DMS153 treated with DMSO at 0.1 percent for 48 hours (cell line): ENCODE measurements around the gene MUC4.
"Not testable (repeated sequence)": the region's sequence is repeated elsewhere in the genome, so short reads cannot be mapped to it uniquely, and the experiment has no call there.

ENCODE experiments used
- DNase-seq: peaks from one replicate; lab custom pipeline; 2025; ENCODE audit not compliant: unreplicated experiment; lab: John Stamatoyannopoulos, UW

The MUC4 gene

GRCh38 chr3:195788711-195789581 lies 22.8 kb downstream of the MUC4 start:
- DNase-seq = no peak

- DNase-seq = not testable (repeated sequence)
Measured at GRCh38 chr3:195785781-195786405, 25.8 kb downstream of the MUC4 start.

GRCh38 chr3:195784031-195784430 lies 27.7 kb downstream of the MUC4 start:
- not testable (repeated sequence) for DNase-seq

GRCh38 chr3:195781236-195781635 lies 30.5 kb downstream of the MUC4 start:
- not testable (repeated sequence) for DNase-seq

GRCh38 chr3:195777975-195778374 lies 33.8 kb downstream of the MUC4 start:
- no peak for DNase-seq

- DNase-seq = no peak
Measured at GRCh38 chr3:195774917-195775316, 36.8 kb downstream of the MUC4 start.

GRCh38 chr3:195773956-195774537 lies 37.7 kb downstream of the MUC4 start:
- DNase-seq = no peak

- DNase-seq = no peak
Measured at GRCh38 chr3:195771646-195772300, 40.0 kb downstream of the MUC4 start.

GRCh38 chr3:195770841-195771645 lies 40.7 kb downstream of the MUC4 start:
- DNase-seq = not testable (repeated sequence)

GRCh38 chr3:195770081-195770840 lies 41.5 kb downstream of the MUC4 start:
- DNase-seq = no peak

GRCh38 chr3:195769551-195769950 lies 42.2 kb downstream of the MUC4 start:
- DNase-seq = no peak

- no peak for DNase-seq
Measured at GRCh38 chr3:195768831-195769303, 42.9 kb downstream of the MUC4 start.

GRCh38 chr3:195768414-195768813 lies 43.3 kb downstream of the MUC4 start:
- no peak for DNase-seq

GRCh38 chr3:195767792-195768191 lies 43.9 kb downstream of the MUC4 start:
- no peak for DNase-seq

- no peak for DNase-seq
Measured at GRCh38 chr3:195766671-195767070, 45.1 kb downstream of the MUC4 start.

GRCh38 chr3:195764961-195765706 lies 46.6 kb downstream of the MUC4 start:
- no peak for DNase-seq

GRCh38 chr3:195763843-195764825 lies 47.6 kb downstream of the MUC4 start:
- DNase-seq = no peak
